GM19099 (cell line): Measurements from ENCODE around the gene MT1F.

Experiments
- POLR2A ChIP-seq: IDR thresholded peaks from 3 replicates; pipeline ENCODE4 v1.6.1; 2011; ENCODE audit warnings: low read depth; ENCODE audit not compliant: insufficient read length; ENCODE audit errors: extremely low read depth

Gene MT1F

DNA sequence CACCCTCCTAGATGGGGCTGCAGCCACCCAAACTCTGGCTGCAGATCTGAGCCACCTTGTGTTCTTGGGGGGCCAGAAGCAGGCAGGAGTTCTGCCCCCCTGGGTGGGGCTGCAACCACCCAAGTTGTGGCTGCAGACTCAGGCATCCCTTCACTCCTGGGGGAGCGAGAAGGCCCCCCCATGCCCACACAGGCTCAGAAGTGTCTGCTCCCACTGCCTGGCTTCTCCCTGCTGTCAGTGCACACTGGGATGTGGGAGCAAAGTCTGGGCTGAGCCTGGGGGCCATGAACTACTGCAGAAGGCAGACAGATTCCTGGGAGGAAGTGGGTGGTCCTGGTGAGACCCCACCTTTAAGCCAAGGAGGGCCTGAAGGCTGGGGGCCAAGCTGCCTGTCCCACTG lies 37.5 kb downstream of the MT1F start:
- TF ChIP-seq POLR2A = no peak

DNA sequence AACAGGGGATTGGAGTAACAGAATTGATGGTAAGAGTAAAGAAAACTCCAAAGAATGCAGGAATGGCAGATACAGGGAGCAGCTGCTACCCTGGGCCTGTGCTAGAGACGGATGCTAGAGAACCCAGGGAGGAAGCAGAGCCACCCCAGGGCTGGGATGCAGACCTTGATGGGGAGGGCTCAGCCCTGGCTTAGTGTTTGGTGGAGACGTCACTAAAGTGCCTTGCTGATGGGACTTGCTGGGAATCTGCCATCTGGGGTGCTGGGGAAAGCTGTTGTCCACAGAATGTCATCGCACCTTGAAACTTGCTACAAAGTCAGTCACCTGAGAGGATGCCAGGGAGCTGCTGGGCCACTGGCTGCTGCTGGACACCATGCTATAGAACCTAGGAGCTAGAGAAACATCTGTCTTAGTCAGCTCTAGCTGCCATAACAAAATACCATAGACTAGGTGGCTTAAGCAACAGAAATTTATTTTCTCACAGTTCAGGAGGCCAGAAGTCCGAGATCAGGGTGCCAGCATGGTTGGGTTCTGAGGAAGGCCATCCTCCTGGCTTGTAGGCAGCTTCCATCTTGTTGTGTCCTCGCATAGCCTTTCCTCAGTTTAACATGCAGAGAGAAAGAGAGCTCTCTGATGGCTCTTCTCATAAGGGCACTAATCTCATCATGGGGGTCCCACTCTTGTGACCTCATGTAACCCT lies 39.8 kb downstream of the MT1F start:
- no peak for TF ChIP-seq POLR2A

DNA sequence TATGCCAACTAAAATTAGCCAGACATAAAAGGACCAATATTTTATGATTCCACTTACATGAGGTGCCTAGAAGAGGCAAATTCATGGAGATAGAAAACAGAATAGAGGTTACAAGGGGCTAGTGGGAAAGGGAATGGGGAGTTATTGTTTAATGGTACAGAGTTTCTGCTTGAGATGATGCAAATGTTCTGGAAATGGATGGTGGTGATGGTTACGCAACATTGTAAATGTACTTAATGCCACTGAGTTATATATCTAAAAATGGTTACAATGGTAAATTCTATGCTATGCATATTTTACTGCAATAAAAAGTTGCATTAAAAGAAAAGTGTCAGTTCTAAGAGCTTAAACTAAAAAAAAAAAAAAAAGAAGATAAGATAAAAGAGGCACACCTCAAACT lies 42.4 kb downstream of the MT1F start:
- no peak for TF ChIP-seq POLR2A

DNA sequence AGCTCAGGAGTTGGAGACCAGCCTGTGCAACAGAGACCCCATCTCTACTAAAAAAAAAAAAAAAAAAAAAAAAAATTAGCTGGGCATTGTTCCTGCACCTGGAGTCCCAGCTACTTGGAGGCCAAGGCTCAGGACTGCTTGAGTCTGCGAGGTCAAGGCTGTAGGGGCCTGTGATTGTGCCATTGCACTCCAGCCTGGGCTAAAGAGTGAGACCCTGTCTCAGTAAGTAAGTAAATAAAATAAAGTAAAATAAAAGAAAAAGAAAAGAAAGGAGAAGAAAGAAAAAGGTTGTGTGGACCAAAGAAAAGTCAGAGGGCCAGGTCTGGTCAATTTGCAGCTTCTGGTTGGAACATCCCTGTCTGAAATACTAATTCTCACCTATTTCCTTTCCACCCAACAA lies 42.9 kb downstream of the MT1F start:
- TF ChIP-seq POLR2A = no peak

DNA sequence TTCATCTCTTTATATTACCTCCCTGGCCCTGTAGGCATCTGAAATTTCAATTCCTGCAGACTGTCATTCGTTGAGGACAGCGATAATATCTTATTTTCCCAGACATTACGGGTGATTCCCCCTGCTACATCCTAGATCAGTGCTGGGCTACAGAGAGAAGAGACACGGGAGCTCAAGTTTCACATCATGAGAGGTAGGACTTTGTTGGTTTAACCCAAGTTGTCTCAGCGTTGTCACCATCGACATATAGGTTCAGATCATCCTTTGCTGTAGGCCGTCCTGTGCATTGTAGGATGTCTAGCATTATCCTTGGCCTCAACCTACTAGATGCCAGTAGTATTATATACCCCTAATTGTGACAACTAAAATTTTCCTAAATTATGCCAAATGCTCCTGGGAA lies 43.8 kb downstream of the MT1F start:
- no peak for TF ChIP-seq POLR2A

DNA sequence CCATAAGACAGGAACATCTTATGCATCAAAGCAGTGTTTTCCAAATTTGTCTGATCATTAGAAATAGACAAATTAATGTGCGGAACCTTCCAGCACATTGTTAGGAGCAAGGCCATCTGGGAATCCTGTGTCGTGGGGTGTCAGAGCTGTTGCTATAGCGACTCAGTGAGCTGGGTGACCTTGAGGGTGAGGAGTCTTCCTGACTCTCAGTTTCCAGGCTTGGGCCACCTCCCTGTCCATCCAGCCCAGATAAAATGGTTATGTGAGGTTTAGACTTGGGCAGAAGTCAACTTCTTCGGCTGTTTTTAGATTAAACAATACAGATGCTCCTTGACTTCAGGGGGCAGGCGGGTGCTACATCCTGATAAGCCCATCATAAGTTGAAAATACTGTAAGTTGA lies 45.1 kb downstream of the MT1F start:
- no peak for TF ChIP-seq POLR2A
